ENCODE data around the gene NT5DC4. TPM values are rescaled to one million over a fixed set of nuclear protein-coding genes. Genes with fewer than 3 reads are reported as not detected.

NT5DC4 gene
- total RNA-seq, 1 experiment from 2014 or later = 0.22 TPM

- Histone ChIP-seq H2AFZ (ENCODE audit: low read depth, low read length, poor library complexity, severe bottlenecking) (no peak overlapping the region), H3K9ac (ENCODE audit: low read length) (no peak overlapping the region), H4K20me1 (ENCODE audit: insufficient read depth) (no peaks in the 10 kb centered on the region), H3K9me2 (ENCODE audit: insufficient read depth) (no peaks in the 10 kb centered on the region), H3K4me3 (replicated peaks in 1 of 2; ENCODE audit: low read depth in 1 of 2, low read length in 2 of 2) (no peak overlapping the region), H3K27ac (ENCODE audit: low read depth, low read length) (no peak overlapping the region), H3K36me3 (ENCODE audit: control insufficient read depth in 1 of 2, insufficient read depth in 2 of 2, low read length in 2 of 2) (no peaks in the 10 kb centered on the region), H3K79me2 (ENCODE audit: insufficient read depth, low read length) (no peaks in the 10 kb centered on the region), H3K9me3 (ENCODE audit: control insufficient read depth in 1 of 2, insufficient read depth in 1 of 2, low read depth in 1 of 2, low read length in 2 of 2) (no peaks in the 10 kb centered on the region), H3K4me2 (ENCODE audit: low read length) (no peak overlapping the region), H3K4me1 (ENCODE audit: control insufficient read depth in 1 of 2, insufficient read depth in 2 of 2, low read length in 2 of 2) (peaks cover 11 to 32% of the 10 kb centered on the region in 2 experiments), H3K27me3 (ENCODE audit: insufficient read depth, low read length) (no peaks in the 10 kb centered on the region)
- intact Hi-C loops (cut with micrococcal nuclease) = no loop called here
- ATAC-seq (no peak), DNase-seq (ENCODE audit: low read depth, low spot score) (no peak)
- BruUV-seq (replicated peaks) = no TSS peak
- ChIA-PET RAD21 (ENCODE audit: low non-redundant PET in 1 of 2, low total read pairs in 2 of 2, uncharacterized antibody in 2 of 2, unreplicated experiment in 2 of 2) (no interaction called here), POLR2A (interaction anchor here (1.0 kb wide), 1 partner anchor 81 kb away, joined by 3 read pairs; no protein-coding TSS in a partner anchor), CTCF (interaction anchor here (0.5 kb wide), 1 partner anchor 15 kb away, joined by 3 read pairs; no protein-coding TSS in a partner anchor)
- TF ChIP-seq ELF1 (IDR thresholded peaks at IDR 0.05; ENCODE audit: borderline replicate concordance, low read depth) (no peak), POLR2A (IDR thresholded peaks at IDR 0.05; ENCODE audit: borderline replicate concordance, extremely low read depth, insufficient read depth, insufficient read length) (no peak), EGR1 (IDR thresholded peaks at IDR 0.05; ENCODE audit: low read depth) (no peak), RAD21 (IDR thresholded peaks at IDR 0.05; ENCODE audit: low read depth) (no peak), CTCF (IDR thresholded peaks at IDR 0.05 in 2 of 3, conservative IDR thresholded peaks at IDR 0.05 in 1 of 3; ENCODE audit: borderline replicate concordance in 1 of 3, insufficient read depth in 1 of 3, low read depth in 2 of 3, low read length in 2 of 3) (no peak), TCF7L2 (IDR thresholded peaks at IDR 0.05; ENCODE audit: borderline replicate concordance, extremely low read depth, insufficient read depth, insufficient read length) (no peak), JUND (IDR thresholded peaks at IDR 0.05) (no peak), ATF3 (IDR thresholded peaks at IDR 0.05) (no peak), REST (IDR thresholded peaks at IDR 0.05; ENCODE audit: low read depth) (no peak)
Measured at GRCh38 chr2:112712465-112712864, 8.4 kb upstream of the NT5DC4 start.
